Measurements from ENCODE around the gene C21orf91.

The C21orf91 gene

DNA sequence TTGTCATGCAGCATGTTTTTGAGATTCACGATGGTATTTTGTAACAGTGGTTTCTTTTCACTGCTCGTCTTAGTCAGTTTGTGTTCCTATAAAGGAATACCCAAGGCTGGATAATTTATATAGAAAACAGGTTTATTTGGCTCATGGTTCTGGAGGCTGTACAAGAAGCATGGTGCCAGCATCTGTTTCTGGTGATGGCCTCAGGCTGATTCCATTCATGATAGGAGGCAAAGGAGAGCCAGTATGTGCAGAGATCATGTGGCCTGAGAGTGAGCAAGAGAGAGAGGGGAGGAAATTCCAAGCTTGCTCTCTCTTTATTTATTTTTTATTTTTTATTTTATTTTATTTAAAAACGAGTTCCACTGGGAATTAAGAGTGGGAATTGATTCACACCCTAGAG is 2.0 kb upstream of the C21orf91 start:
- no peak overlapping the region for H3K9ac ChIP-seq (ENCODE audit: low read length)
- no peaks in the 10 kb centered on the region for H3K36me3 ChIP-seq (ENCODE audit: control insufficient read depth, insufficient read depth, low read length)
- no peak overlapping the region for H3K4me3 ChIP-seq (ENCODE audit: low read length)
- no peaks in the 10 kb centered on the region for H3K27me3 ChIP-seq (ENCODE audit: control insufficient read depth, insufficient read depth, low read length)
- H3K4me1 ChIP-seq (ENCODE audit: control insufficient read depth, insufficient read depth, low read length) = peaks cover 3% of the 10 kb centered on the region
- no peaks in the 10 kb centered on the region for H3K9me3 ChIP-seq (ENCODE audit: control insufficient read depth, low read length)

DNA sequence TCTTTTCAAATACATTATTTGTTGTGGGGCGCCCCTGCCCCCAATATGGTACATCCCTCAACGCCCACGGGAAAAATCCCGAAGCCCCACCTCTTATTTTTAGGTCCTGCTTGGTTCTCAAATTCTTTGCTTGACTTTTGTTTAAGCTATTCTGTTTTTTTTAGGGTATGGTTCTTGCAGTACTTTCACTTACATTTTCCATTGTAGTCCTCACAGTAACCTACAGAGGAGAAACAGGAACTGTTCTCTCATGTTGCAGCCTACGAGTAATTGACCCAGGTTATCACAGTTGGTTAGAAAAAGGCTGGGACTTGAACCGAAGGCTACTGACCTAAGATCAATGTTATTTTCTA is 697 bp upstream of the C21orf91 start:
- Histone ChIP-seq H3K9me3 (ENCODE audit: control insufficient read depth, low read length) (no peaks in the 10 kb centered on the region), H3K4me1 (ENCODE audit: control insufficient read depth, insufficient read depth, low read length) (peaks cover 3% of the 10 kb centered on the region), H3K36me3 (ENCODE audit: control insufficient read depth, insufficient read depth, low read length) (no peaks in the 10 kb centered on the region), H3K27me3 (ENCODE audit: control insufficient read depth, insufficient read depth, low read length) (no peaks in the 10 kb centered on the region), H3K9ac (ENCODE audit: low read length) (peak overlapping the region; percentile 93), H3K4me3 (ENCODE audit: low read length) (peak overlapping the region; percentile 47)

DNA sequence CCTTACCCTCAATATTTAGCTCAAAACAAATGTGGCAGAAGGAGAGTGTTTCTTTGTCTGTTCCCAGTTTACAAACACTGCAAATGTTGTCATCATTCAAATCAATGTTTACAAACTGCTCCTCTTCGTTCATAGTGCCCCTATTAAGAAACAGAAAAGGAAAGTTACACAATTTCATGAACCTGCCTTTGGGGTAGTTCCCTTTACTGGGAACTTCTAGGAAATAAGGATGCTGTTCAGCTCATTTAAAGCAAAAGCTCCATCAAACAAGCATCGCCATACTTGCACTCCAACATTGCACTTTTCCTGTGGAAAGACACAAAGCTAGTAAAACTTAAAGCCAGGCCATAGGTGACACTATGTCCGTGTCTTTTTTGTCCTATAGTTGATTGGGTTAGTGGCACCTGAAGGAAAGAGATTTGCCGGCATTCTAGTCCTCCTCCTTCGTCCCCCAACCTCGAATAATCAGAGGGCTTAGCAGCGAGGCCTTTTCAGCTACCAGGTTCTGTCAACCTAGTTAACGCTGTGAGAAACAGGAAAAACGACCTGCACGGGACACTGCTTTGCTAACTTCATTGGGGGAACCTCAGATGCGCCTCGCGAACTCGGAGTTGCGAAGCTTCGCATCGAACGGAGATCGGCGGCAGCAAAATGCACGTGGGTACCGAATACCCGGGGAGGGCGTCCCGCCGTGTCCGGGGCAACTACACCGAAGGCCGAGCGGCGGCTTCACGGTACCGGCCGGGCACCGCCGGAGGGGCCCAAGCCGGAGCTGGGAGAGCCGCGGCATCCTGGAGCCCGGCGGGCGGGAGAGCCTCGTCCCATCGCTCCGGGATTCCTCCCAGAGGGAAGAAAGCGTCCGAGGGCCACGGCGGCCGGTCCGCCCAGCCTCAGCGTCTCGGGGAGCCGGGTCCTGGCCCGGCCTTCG is 706 bp downstream of the C21orf91 start:
- Histone ChIP-seq H3K9ac (ENCODE audit: low read length) (peak overlapping the region; percentile 93), H3K36me3 (ENCODE audit: control insufficient read depth, insufficient read depth, low read length) (no peaks in the 10 kb centered on the region), H3K9me3 (ENCODE audit: control insufficient read depth, low read length) (no peaks in the 10 kb centered on the region), H3K4me1 (ENCODE audit: control insufficient read depth, insufficient read depth, low read length) (peaks cover 3% of the 10 kb centered on the region), H3K4me3 (ENCODE audit: low read length) (peak overlapping the region; percentile 47), H3K27me3 (ENCODE audit: control insufficient read depth, insufficient read depth, low read length) (no peaks in the 10 kb centered on the region)

DNA sequence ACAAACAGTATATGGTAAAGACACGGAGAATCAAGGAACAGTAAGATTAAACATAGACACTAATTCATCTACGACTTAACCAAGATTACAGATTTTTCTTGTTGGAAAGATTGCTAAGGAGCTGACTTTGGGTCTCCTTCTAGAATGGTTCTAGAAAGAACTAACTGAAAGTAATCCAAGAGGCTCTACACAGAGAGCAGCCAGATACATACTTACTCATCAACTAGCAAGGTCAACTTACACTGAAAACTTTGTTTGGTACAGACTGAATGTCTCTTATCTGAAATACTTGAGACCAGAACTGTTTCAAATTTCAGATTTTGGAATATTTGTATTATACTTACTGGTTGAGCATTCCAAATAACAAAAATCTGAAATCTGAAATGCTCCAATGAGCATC is 5.8 kb downstream of the C21orf91 start:
- no peaks in the 10 kb centered on the region for H3K4me1 ChIP-seq (ENCODE audit: control insufficient read depth, insufficient read depth, low read length)
- H3K27me3 ChIP-seq (ENCODE audit: control insufficient read depth, insufficient read depth, low read length) = no peaks in the 10 kb centered on the region
- peaks cover 2% of the 10 kb centered on the region for H3K36me3 ChIP-seq (ENCODE audit: control insufficient read depth, insufficient read depth, low read length)
- peaks cover 3% of the 10 kb centered on the region for H3K9me3 ChIP-seq (ENCODE audit: control insufficient read depth, low read length)
- H3K4me3 ChIP-seq (ENCODE audit: low read length) = no peak overlapping the region
- no peak overlapping the region for H3K9ac ChIP-seq (ENCODE audit: low read length)

- Histone ChIP-seq H3K27me3 (ENCODE audit: control insufficient read depth, insufficient read depth, low read length) (no peaks in the 10 kb centered on the region), H3K4me1 (ENCODE audit: control insufficient read depth, insufficient read depth, low read length) (no peaks in the 10 kb centered on the region), H3K36me3 (ENCODE audit: control insufficient read depth, insufficient read depth, low read length) (peaks cover 4% of the 10 kb centered on the region), H3K9me3 (ENCODE audit: control insufficient read depth, low read length) (peaks cover 10% of the 10 kb centered on the region), H3K4me3 (ENCODE audit: low read length) (no peak overlapping the region), H3K9ac (ENCODE audit: low read length) (no peak overlapping the region)
These were observed 13.2 kb downstream of the C21orf91 start for GRCh38 chr21:17805966-17806365.

DNA sequence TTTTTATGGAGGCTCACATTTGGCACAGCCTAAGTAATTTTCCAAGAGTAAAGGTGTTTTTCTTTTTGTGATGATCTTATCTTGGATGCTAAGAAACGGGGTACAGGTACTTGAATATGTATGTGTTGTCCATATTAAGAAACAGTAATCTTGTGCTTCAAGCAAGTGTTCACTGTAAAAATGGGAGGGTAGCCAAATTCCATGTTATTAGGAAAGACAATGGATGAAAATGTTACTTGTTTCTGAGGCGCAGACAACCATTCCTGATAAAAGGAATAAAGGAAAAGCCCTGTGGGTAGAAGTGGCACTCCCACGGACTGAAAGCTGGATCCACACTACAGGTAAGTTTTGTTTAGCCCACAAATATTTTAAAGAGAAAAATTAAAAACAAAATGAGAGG is 15.6 kb downstream of the C21orf91 start:
- H3K4me1 ChIP-seq (ENCODE audit: control insufficient read depth, insufficient read depth, low read length) = no peaks in the 10 kb centered on the region
- peaks cover 9% of the 10 kb centered on the region for H3K9me3 ChIP-seq (ENCODE audit: control insufficient read depth, low read length)
- no peak overlapping the region for H3K4me3 ChIP-seq (ENCODE audit: low read length)
- H3K36me3 ChIP-seq (ENCODE audit: control insufficient read depth, insufficient read depth, low read length) = peaks cover 4% of the 10 kb centered on the region
- no peak overlapping the region for H3K9ac ChIP-seq (ENCODE audit: low read length)
- H3K27me3 ChIP-seq (ENCODE audit: control insufficient read depth, insufficient read depth, low read length) = no peaks in the 10 kb centered on the region

GRCh38 chr21:17802572-17802971 is 16.6 kb downstream of the C21orf91 start:
- no peak overlapping the region for H3K9ac ChIP-seq (ENCODE audit: low read length)
- H3K4me3 ChIP-seq (ENCODE audit: low read length) = no peak overlapping the region
- H3K27me3 ChIP-seq (ENCODE audit: control insufficient read depth, insufficient read depth, low read length) = no peaks in the 10 kb centered on the region
- H3K9me3 ChIP-seq (ENCODE audit: control insufficient read depth, low read length) = no peaks in the 10 kb centered on the region
- no peaks in the 10 kb centered on the region for H3K36me3 ChIP-seq (ENCODE audit: control insufficient read depth, insufficient read depth, low read length)
- no peaks in the 10 kb centered on the region for H3K4me1 ChIP-seq (ENCODE audit: control insufficient read depth, insufficient read depth, low read length)

DNA sequence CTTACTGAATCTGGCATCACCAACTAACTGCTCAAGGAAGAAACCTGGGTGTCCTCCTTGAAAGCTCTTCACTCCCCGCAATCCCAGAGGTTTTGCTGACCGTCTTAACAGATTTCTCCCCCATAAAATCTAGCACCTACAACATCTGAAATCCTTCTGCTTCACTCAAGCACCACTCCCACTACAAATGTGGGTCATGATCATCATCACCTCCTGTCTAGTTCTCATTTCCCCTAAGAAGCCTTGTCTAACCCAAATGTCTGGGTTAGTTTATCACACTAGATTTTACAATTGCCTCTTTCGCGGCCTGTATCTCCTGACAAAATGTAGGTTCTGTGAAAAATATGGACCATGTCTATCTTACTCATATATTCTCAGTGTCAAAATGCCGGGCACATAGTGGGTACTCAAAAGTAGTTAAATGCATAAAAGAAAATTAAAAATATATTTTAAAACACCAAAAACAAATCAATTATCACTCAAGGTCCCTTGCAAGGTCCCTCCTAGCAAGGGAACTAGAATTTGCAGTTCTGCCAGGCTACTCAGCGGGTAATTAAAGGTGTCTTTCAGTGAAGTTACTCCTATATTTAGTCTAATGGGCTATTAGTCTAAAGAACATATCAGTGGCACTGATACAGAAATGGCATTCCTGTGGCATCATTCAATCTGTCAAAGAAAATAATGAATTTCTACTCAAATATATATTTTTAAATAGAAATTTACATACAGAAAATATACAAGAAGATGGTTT is 19.6 kb downstream of the C21orf91 start:
- Histone ChIP-seq H3K4me1 (ENCODE audit: control insufficient read depth, insufficient read depth, low read length) (no peaks in the 10 kb centered on the region), H3K36me3 (ENCODE audit: control insufficient read depth, insufficient read depth, low read length) (no peaks in the 10 kb centered on the region), H3K27me3 (ENCODE audit: control insufficient read depth, insufficient read depth, low read length) (no peaks in the 10 kb centered on the region)

DNA sequence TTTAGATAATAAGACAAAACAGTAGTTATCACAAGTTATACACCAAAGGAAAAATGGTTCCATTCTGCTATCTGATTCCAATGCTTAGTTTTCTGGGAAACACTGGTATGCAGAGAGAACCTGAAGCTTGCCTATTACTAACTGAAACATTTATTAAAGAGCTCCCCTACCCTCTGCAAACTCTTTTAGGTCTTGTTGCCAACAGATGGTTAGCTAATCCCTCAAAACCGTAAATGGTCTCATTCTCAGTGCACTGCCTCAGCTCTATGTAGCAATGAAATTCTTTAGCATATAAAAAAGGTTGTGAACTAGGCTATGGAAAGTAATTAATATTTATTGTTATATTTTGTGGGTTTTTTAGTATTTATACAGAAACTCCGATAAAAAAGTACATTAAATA is 20.4 kb downstream of the C21orf91 start:
- no peaks in the 10 kb centered on the region for H3K36me3 ChIP-seq (ENCODE audit: control insufficient read depth, insufficient read depth, low read length)
- H3K4me1 ChIP-seq (ENCODE audit: control insufficient read depth, insufficient read depth, low read length) = no peaks in the 10 kb centered on the region

More for the DNA sequence above, 19.6 kb downstream of the C21orf91 start:
- Histone ChIP-seq H3K9ac (ENCODE audit: low read length) (no peak overlapping the region), H3K4me3 (ENCODE audit: low read length) (no peak overlapping the region), H3K9me3 (ENCODE audit: control insufficient read depth, low read length) (no peaks in the 10 kb centered on the region)

GRCh38 chr21:17797967-17798366 is 21.2 kb downstream of the C21orf91 start:
- Histone ChIP-seq H3K9me3 (ENCODE audit: control insufficient read depth, low read length) (no peaks in the 10 kb centered on the region), H3K36me3 (ENCODE audit: control insufficient read depth, insufficient read depth, low read length) (no peaks in the 10 kb centered on the region), H3K9ac (ENCODE audit: low read length) (no peak overlapping the region), H3K4me1 (ENCODE audit: control insufficient read depth, insufficient read depth, low read length) (no peaks in the 10 kb centered on the region), H3K27me3 (ENCODE audit: control insufficient read depth, insufficient read depth, low read length) (no peaks in the 10 kb centered on the region), H3K4me3 (ENCODE audit: low read length) (no peak overlapping the region)

More for the DNA sequence above, 20.4 kb downstream of the C21orf91 start:
- no peak overlapping the region for H3K4me3 ChIP-seq (ENCODE audit: low read length)
- H3K9me3 ChIP-seq (ENCODE audit: control insufficient read depth, low read length) = no peaks in the 10 kb centered on the region
- H3K27me3 ChIP-seq (ENCODE audit: control insufficient read depth, insufficient read depth, low read length) = no peaks in the 10 kb centered on the region
- no peak overlapping the region for H3K9ac ChIP-seq (ENCODE audit: low read length)

DNA sequence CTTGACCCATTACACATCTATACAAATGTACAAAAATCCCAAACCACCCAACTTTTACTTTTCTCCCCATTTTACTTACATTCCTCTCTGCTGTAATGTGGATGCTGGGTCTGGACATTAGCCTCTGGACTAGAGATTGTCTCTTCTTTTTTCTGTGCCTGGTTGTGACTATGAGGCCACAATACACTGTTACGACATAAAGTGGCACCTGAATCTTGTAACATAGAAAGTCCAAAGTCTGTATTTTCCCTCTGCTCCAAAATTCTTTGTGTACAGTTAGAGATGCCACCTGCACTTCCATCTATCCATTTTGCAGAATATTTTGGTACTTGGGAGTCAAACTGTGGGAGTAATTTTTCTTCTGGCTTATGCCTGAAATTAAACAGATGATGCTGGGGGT is 22.7 kb downstream of the C21orf91 start:
- no peaks in the 10 kb centered on the region for H3K36me3 ChIP-seq (ENCODE audit: control insufficient read depth, insufficient read depth, low read length)
- no peaks in the 10 kb centered on the region for H3K4me1 ChIP-seq (ENCODE audit: control insufficient read depth, insufficient read depth, low read length)
- H3K9ac ChIP-seq (ENCODE audit: low read length) = no peak overlapping the region
- H3K9me3 ChIP-seq (ENCODE audit: control insufficient read depth, low read length) = no peaks in the 10 kb centered on the region
- H3K4me3 ChIP-seq (ENCODE audit: low read length) = no peak overlapping the region
- H3K27me3 ChIP-seq (ENCODE audit: control insufficient read depth, insufficient read depth, low read length) = no peaks in the 10 kb centered on the region

DNA sequence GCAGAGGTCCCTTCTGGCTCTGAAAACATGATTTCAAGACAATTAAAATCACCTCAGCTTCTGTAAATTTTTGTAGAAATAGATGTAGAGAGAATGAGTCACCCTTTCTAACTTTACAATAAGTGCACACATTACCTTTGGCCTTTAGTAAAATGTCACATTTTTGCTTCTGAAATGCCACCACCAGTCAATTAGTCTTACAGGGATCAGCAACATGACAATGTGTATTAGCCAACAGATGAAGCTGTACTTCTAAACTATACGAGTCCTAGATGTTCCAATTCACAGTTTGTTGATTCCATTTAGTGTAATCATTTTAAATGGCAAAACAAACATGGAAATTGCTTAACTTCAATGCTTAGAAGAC is 23.1 kb downstream of the C21orf91 start:
- no peaks in the 10 kb centered on the region for H3K36me3 ChIP-seq (ENCODE audit: control insufficient read depth, insufficient read depth, low read length)
- H3K9me3 ChIP-seq (ENCODE audit: control insufficient read depth, low read length) = no peaks in the 10 kb centered on the region
- H3K4me3 ChIP-seq (ENCODE audit: low read length) = no peak overlapping the region
- no peaks in the 10 kb centered on the region for H3K27me3 ChIP-seq (ENCODE audit: control insufficient read depth, insufficient read depth, low read length)
- H3K4me1 ChIP-seq (ENCODE audit: control insufficient read depth, insufficient read depth, low read length) = no peaks in the 10 kb centered on the region
- no peak overlapping the region for H3K9ac ChIP-seq (ENCODE audit: low read length)
